ENCODE results near the gene CARD10.

DNA sequence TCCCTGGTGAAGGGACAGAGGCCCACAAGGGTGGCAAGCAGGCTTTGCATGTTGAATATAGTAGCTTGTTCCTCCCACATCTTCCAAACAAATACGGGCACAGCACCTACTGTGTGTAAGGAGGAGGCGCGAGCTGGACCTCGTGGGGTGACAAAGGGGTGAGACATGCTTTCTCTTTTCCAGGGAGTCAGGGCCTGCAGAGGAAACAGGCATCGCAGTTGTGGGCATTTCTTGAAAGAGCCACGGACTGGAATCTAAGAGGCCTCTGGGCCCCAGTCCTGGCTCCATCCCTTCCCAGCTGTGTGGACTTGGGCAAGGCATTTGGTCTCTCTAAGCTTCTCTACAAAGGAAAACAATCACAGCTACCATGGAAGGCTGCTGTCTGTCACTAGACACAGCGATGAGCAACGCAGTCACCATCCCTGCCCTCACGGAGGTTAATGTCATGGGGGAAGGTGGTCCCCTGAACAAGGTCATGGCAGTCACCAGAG, 28.1 kb upstream of the CARD10 start:
- no peak for TF ChIP-seq CTCF (conservative IDR thresholded peaks at IDR 0.05; ENCODE audit: low read length)
- TF ChIP-seq EZH2phosphoT487 (IDR thresholded peaks at IDR 0.05; ENCODE audit: borderline replicate concordance), result no peak

Data from Loucy (cell line).